Measurements from ENCODE around the gene SPRR2B.
"Not testable (repeated sequence)": the region's sequence is repeated elsewhere in the genome, so short reads cannot be mapped to it uniquely, and the experiment has no call there.

The SPRR2B gene

GRCh38 chr1:153025797-153026196 lies 45.6 kb downstream of the SPRR2B start:
- no peak for DNase-seq (ENCODE audit: low read depth in 1 of 2, low spot score in 1 of 2)
- in situ Hi-C loops (cut with HindIII; ENCODE audit: low pct_unique_long_range_greater_than_20kb, low sequenced_read_pairs) = no loop called here
- no peak for TF ChIP-seq JUND (IDR thresholded peaks at IDR 0.05; ENCODE audit: low read depth)

- DNase-seq (ENCODE audit: low read depth in 1 of 2, low spot score in 1 of 2) = no peak
- in situ Hi-C loops (cut with HindIII; ENCODE audit: low pct_unique_long_range_greater_than_20kb, low sequenced_read_pairs) = no loop called here
Observed at GRCh38 chr1:153024413-153024812, 47.0 kb downstream of the SPRR2B start.

GRCh38 chr1:153023109-153023508 lies 48.3 kb downstream of the SPRR2B start:
- in situ Hi-C loops (cut with HindIII; ENCODE audit: low pct_unique_long_range_greater_than_20kb, low sequenced_read_pairs) = no loop called here

More at GRCh38 chr1:153024413-153024812, 47.0 kb downstream of the SPRR2B start:
- no peak for TF ChIP-seq JUND (IDR thresholded peaks at IDR 0.05; ENCODE audit: low read depth)

GRCh38 chr1:153022340-153022739 lies 49.1 kb downstream of the SPRR2B start:
- in situ Hi-C loops (cut with HindIII; ENCODE audit: low pct_unique_long_range_greater_than_20kb, low sequenced_read_pairs); DNase-seq (ENCODE audit: low read depth in 1 of 2, low spot score in 1 of 2): not testable (repeated sequence)

More at GRCh38 chr1:153023109-153023508, 48.3 kb downstream of the SPRR2B start:
- no peak for DNase-seq (ENCODE audit: low read depth in 1 of 2, low spot score in 1 of 2)
- no peak for TF ChIP-seq JUND (IDR thresholded peaks at IDR 0.05; ENCODE audit: low read depth)

GRCh38 chr1:153021829-153022228 lies 49.6 kb downstream of the SPRR2B start:
- in situ Hi-C loops (cut with HindIII; ENCODE audit: low pct_unique_long_range_greater_than_20kb, low sequenced_read_pairs); DNase-seq (ENCODE audit: low read depth in 1 of 2, low spot score in 1 of 2): not testable (repeated sequence)
